GM19455 (cell line): Measurements from ENCODE around the gene TTBK1.

Experiments
- ATAC-seq: cut with Tn5 transposase; IDR thresholded peaks from one replicate; pipeline ENCODE4 v1.9.1; 2021; ENCODE audit not compliant: unreplicated experiment

The TTBK1 gene

GRCh38 chr6:43285832-43286231 is 42.6 kb downstream of the TTBK1 start:
- ATAC-seq, result no peak

GRCh38 chr6:43286456-43286979 is 43.2 kb downstream of the TTBK1 start:
- no peak for ATAC-seq

GRCh38 chr6:43286980-43287716 is 43.9 kb downstream of the TTBK1 start:
- no peak for ATAC-seq

- no peak for ATAC-seq
These were observed 44.7 kb downstream of the TTBK1 start for GRCh38 chr6:43287717-43288679.

- ATAC-seq, result no peak
These were observed 47.1 kb downstream of the TTBK1 start for GRCh38 chr6:43290339-43290904.

- ATAC-seq, result no peak
These were observed 47.6 kb downstream of the TTBK1 start for GRCh38 chr6:43290905-43291355.

GRCh38 chr6:43291708-43292107 is 48.4 kb downstream of the TTBK1 start:
- ATAC-seq, result no peak

- no peak for ATAC-seq
These were observed 49.1 kb downstream of the TTBK1 start for GRCh38 chr6:43292341-43292740.

GRCh38 chr6:43292763-43293318 is 49.6 kb downstream of the TTBK1 start:
- ATAC-seq, result no peak

- ATAC-seq, result no peak
These were observed 50.4 kb downstream of the TTBK1 start for GRCh38 chr6:43293698-43294097.

GRCh38 chr6:43294536-43294935 is 51.3 kb downstream of the TTBK1 start:
- ATAC-seq, result no peak

- ATAC-seq, result no peak
These were observed 52.2 kb downstream of the TTBK1 start for GRCh38 chr6:43295456-43295855.

GRCh38 chr6:43296780-43297497 is 53.7 kb downstream of the TTBK1 start:
- ATAC-seq, result no peak

GRCh38 chr6:43297644-43298564 is 54.6 kb downstream of the TTBK1 start, which contains the start of gene SLC22A7:
Gene SLC22A7 (plus strand): TSS chr6:43298260. CDS start chr6:43298359, 99 bp downstream.
- ATAC-seq, result no peak

- ATAC-seq, result no peak
These were observed 55.5 kb downstream of the TTBK1 start for GRCh38 chr6:43298565-43299337.

GRCh38 chr6:43299338-43300293 is 56.3 kb downstream of the TTBK1 start:
- no peak for ATAC-seq
